ENCODE measurements around the gene CDHR1.

Gene CDHR1

GRCh38 chr10:84201244-84201606 is 6.9 kb downstream of the CDHR1 start:
- DNase-seq, result no peak

- DNase-seq, result no peak
Measured at GRCh38 chr10:84201682-84202081, 7.3 kb downstream of the CDHR1 start.

GRCh38 chr10:84202349-84202748 is 8.0 kb downstream of the CDHR1 start:
- no peak for DNase-seq

- DNase-seq, result no peak
Measured at GRCh38 chr10:84204122-84204521, 9.8 kb downstream of the CDHR1 start.

DNA sequence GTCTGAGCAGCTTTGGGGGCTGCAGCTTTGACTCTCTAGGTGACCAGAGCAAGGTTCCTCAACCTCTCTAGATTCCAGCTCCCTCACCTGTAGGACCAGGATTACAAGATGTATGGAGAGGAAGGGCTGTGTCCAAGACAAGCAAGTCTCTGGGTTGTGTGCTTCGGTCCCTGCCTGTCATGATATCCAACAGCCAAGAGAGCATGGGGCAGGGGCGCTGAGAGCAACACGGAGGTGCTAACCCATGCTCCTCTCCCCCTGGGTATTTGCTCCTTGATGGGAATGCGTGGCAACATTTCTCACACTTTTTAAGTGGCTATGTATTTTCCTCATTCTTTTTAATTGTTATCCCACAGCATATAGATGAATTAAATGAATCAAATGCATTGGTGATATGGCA is 10.3 kb downstream of the CDHR1 start:
- no peak for DNase-seq

GRCh38 chr10:84205049-84205852 is 10.9 kb downstream of the CDHR1 start:
- peak; percentile 36 for DNase-seq

GRCh38 chr10:84205853-84206525 is 11.7 kb downstream of the CDHR1 start:
- DNase-seq, result no peak

GRCh38 chr10:84208023-84208422 is 13.7 kb downstream of the CDHR1 start:
- no peak for DNase-seq

GRCh38 chr10:84211566-84211965 is 17.2 kb downstream of the CDHR1 start:
- no peak for DNase-seq

DNA sequence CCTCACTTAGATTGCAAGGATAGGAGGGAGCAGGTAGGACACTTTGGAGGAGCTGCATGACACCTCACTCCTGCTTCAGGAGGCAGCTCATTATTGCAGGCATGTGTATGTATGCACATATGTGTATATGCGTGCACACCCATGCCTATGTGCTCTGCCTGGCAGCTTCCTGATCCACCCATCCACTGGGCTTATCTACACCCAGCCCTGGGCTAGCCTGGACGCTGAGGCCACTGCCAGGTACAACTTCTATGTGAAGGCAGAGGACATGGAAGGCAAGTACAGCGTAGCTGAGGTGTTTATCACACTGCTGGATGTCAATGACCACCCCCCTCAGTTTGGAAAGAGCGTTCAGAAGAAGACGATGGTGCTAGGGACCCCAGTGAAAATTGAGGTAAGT is 17.7 kb downstream of the CDHR1 start:
- DNase-seq, result no peak

DNA sequence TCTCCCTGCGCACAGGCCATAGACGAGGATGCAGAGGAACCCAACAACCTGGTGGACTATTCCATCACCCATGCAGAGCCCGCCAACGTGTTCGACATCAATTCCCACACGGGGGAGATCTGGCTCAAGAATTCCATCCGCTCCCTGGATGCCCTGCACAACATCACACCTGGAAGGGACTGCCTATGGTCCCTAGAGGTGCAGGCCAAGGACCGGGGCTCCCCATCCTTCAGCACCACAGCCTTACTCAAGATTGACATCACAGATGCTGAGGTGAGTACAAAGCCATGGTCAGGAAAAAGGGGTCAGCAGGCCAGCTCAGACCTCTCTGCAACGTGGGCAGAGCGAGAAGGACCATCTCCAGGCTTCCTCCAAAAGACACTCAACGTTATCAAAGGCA is 18.7 kb downstream of the CDHR1 start:
- DNase-seq, result no peak

GRCh38 chr10:84214046-84214572 is 19.8 kb downstream of the CDHR1 start:
- no peak for DNase-seq

GRCh38 chr10:84214612-84215235 is 20.4 kb downstream of the CDHR1 start:
- DNase-seq, result no peak

- no peak for DNase-seq
Measured at GRCh38 chr10:84216834-84217233, 22.5 kb downstream of the CDHR1 start.

GRCh38 chr10:84217746-84218145 is 23.4 kb downstream of the CDHR1 start:
- no peak for DNase-seq

DNA sequence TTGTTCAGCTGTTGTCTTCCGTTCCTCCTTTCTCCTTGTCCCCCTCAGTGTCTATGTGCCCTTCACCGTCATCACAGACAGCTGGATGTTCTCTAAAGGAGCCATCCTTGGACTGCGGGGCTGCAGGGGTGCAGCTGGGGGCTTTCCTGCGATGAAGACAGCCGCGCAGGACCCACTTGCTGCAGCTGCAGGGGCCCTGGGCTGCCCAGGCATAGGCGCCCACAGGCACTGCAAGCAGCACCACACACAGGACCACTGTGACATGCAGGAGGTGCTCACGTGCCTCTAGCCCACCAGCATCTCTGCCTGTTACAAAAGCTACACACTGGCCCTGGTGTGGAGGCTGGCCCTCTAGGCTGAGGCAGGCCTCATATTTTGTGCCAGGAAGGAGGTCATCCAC is 27.6 kb downstream of the CDHR1 start:
- DNase-seq, result no peak

- no peak for DNase-seq
Measured at GRCh38 chr10:84224411-84225028, 30.2 kb downstream of the CDHR1 start.

- no peak for DNase-seq
Measured at GRCh38 chr10:84225427-84226173, 31.3 kb downstream of the CDHR1 start, which contains the start of gene LRIT2. Gene LRIT2 (minus strand): TSS chr10:84225544. CDS start chr10:84225520, 24 bp downstream.

DNA sequence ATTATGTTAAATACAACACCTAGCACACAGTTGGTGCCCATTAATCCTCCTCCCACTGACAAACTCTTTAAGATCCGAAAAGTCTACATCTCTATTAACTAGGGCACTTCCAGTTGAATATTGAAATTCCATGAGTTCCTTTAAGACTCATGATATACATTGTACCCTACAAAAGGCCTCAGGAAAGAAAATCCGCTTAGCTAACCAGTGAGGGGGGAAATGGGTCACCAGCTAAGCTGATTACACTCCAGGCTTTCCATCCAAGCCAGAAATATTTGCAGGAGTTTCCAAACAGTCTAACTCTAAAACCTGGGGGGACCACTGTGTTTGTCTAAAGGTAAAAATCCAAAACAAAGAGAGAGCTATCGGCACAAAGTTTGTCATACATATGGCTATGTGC is 32.3 kb downstream of the CDHR1 start:
- DNase-seq, result no peak

- DNase-seq, result no peak
Measured at GRCh38 chr10:84227810-84228209, 33.5 kb downstream of the CDHR1 start.

GRCh38 chr10:84230359-84230758 is 36.0 kb downstream of the CDHR1 start:
- DNase-seq, result no peak

DNA sequence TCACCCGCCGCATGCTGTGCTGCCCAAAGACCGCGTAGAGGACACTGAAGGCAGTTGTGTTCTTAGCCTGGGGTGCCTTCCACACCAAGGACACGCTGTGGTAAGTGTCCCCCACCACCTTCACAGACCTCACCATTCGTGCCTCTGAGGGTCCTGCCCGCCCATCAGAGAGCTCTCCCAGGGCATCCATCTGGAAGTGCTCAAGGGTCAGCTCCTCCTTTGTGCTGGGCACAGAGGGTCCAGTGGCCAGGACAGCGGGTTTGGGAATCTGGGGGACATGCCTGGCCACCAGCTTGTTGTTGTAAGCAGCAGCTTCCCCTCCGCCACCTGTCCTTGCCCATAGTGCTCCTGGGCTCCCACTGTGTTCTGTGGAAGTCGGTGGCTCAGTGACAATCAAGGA is 38.0 kb downstream of the CDHR1 start:
- DNase-seq, result no peak

GRCh38 chr10:84233940-84234339 is 39.6 kb downstream of the CDHR1 start:
- DNase-seq, result no peak
